Right lobe of liver (tissue), 6 donors: ENCODE measurements around the gene UGT1A4. TPM values are rescaled to one million over a fixed set of nuclear protein-coding genes. Genes with fewer than 3 reads are reported as not detected.

Experiments
- ATAC-seq, 4 donors: fragments of 200-7000 bp; cut with Tn5 transposase; one replicate each; pipeline ENCODE4 v1.9.1; 2020; ENCODE audit warnings: mild to moderate bottlenecking in 4 of 4, moderate library complexity in 4 of 4
- DNase-seq, 3 donors: peaks; one replicate each; pipeline ENCODE4 v3.0.0-alpha.2; 2020
- H3K27ac ChIP-seq, 3 donors: fragments of 200-600 bp; one replicate each; pipeline ENCODE4 v1.8.0; 2022
- H3K27me3 ChIP-seq, 2 donors: fragments of 200-600 bp; one replicate each; pipeline ENCODE4 v1.8.0; 2022
- H3K36me3 ChIP-seq, 4 donors: fragments of 200-600 bp; sonication (generic) in 1 of 4; one replicate each; pipeline versions ENCODE4 v1.5.1 to v1.8.0; 2017 to 2022; ENCODE audit warnings: control low read depth in 1 of 4
- H3K4me1 ChIP-seq, 4 donors: fragments of 200-600 bp; sonication (generic) in 1 of 4; one replicate each; pipeline versions ENCODE4 v1.5.1 to v1.8.0; 2017 to 2022; ENCODE audit warnings: control low read depth in 1 of 4
- H3K4me3 ChIP-seq, 3 donors: fragments of 200-600 bp; one replicate each; pipeline ENCODE4 v1.8.0; 2022
- H3K9me3 ChIP-seq, 4 donors: fragments of 200-600 bp; sonication (generic) in 1 of 4; one replicate each; pipeline versions ENCODE4 v1.5.1 to v1.8.0; 2017 to 2022; ENCODE audit warnings: control low read depth in 1 of 4
- CTCF ChIP-seq, 4 donors: fragments of 200-600 bp in 3 of 4; fragments of 450-650 bp in 1 of 4; IDR thresholded peaks; one replicate each; pipeline versions ENCODE4 v1.5.1 to v1.8.0; 2016 to 2022; ENCODE audit warnings: antibody characterized with exemption in 4 of 4, mild to moderate bottlenecking in 2 of 4
- POLR2A ChIP-seq: fragments of 450-650 bp; IDR thresholded peaks from one replicate; pipeline ENCODE4 v1.6.1; 2017; ENCODE audit warnings: antibody characterized with exemption, mild to moderate bottlenecking
- WGBS: methylation state at CpG from one replicate; pipeline ENCODE4 v1.1.6; 2018; ENCODE audit warnings: low coverage, low lambda C conversion rate; ENCODE audit not compliant: insufficient coverage; ENCODE audit errors: missing lambda C conversion rate; 5-methylcytosine and 5-hydroxymethylcytosine counted together
- intact Hi-C, 2 donors: fragments of 100-400 bp; cut with DNase I; formaldehyde crosslinking; loops; one replicate each; pipeline versions ENCODE4 v1.11.2 to v1.14.1; 2022
- total RNA-seq, 6 experiments: library from RNA; depleted of rRNA in 2 of 6; stranded (reverse); fragments of >200 nt in 2 of 6; fragmentation: NEBNext Ultra II Directional in 3 of 6; extraction: Animal tissue kit (Norgen Biotek cat#: 25700) in 3 of 6; gene quantifications; one replicate each; pipeline versions ENCODE4 v1.1.0 to v1.2.4, GENCODE V29; 2016 to 2023
- donor health status: DM: no; HTN: yes; CAD: no.
- donor health status: DM: no; HTN: no; CAD: no.
- donor health status: DM: no; HTN: no; CAD: no.
- donor health status: DM: no; HTN: yes; CAD: no.
- donor health status: DM: no; HTN: yes; CAD: no.

Gene UGT1A4
- total RNA-seq, 6 experiments from 2014 or later, result 98.7 to 1,011 (median 214) TPM

GRCh38 chr2:233789554-233789953 lies 71.0 kb downstream of the UGT1A4 start:
- Histone ChIP-seq H3K36me3 (no peaks in the 10 kb centered on the region), H3K4me1 (no peaks in the 10 kb centered on the region), H3K27ac (no peak overlapping the region), H3K4me3 (no peak overlapping the region), H3K9me3 (no peaks in the 10 kb centered on the region), H3K27me3 (no peaks in the 10 kb centered on the region)
- ATAC-seq (peak in 1 of 4 donors; percentile 15), DNase-seq (no peak)
- intact Hi-C loops, result no loop called here
- TF ChIP-seq CTCF (IDR thresholded peaks at IDR 0.05) (no peak), POLR2A (no peak)
- WGBS, result no CpG with 5 or more reads among the region's 7 CpGs

GRCh38 chr2:233791151-233791882 lies 72.8 kb downstream of the UGT1A4 start:
- DNase-seq, result no peak
- 82% methylated on average over 16 of the region's 18 CpGs for WGBS

GRCh38 chr2:233791883-233792329 lies 73.4 kb downstream of the UGT1A4 start:
- Histone ChIP-seq H3K4me3 (no peak overlapping the region), H3K9me3 (no peaks in the 10 kb centered on the region), H3K27me3 (no peaks in the 10 kb centered on the region), H3K27ac (no peak overlapping the region), H3K4me1 (no peaks in the 10 kb centered on the region), H3K36me3 (no peaks in the 10 kb centered on the region)
- no peak for ATAC-seq
- 72% methylated on average over 8 of the region's 9 CpGs for WGBS
- TF ChIP-seq CTCF (IDR thresholded peaks at IDR 0.05) (no peak), POLR2A (no peak)
- intact Hi-C loops, result no loop called here
- DNase-seq, result no peak

More at GRCh38 chr2:233791151-233791882, 72.8 kb downstream of the UGT1A4 start:
- TF ChIP-seq POLR2A (no peak), CTCF (IDR thresholded peaks at IDR 0.05) (no peak)
- Histone ChIP-seq H3K36me3 (no peaks in the 10 kb centered on the region), H3K27ac (no peak overlapping the region), H3K4me1 (no peaks in the 10 kb centered on the region), H3K4me3 (no peak overlapping the region), H3K27me3 (no peaks in the 10 kb centered on the region), H3K9me3 (no peaks in the 10 kb centered on the region)
- ATAC-seq, result no peak
- intact Hi-C loops, result no loop called here

GRCh38 chr2:233792720-233793119 lies 74.2 kb downstream of the UGT1A4 start:
- Histone ChIP-seq H3K4me1 (no peaks in the 10 kb centered on the region), H3K27me3 (no peaks in the 10 kb centered on the region), H3K9me3 (no peaks in the 10 kb centered on the region), H3K27ac (no peak overlapping the region), H3K4me3 (no peak overlapping the region), H3K36me3 (no peaks in the 10 kb centered on the region)
- 90% methylated on average over 7 of the region's 7 CpGs for WGBS
- no peak for TF ChIP-seq POLR2A
- intact Hi-C loops, result no loop called here
- DNase-seq, result no peak
- ATAC-seq, result no peak

- no peak for TF ChIP-seq CTCF (IDR thresholded peaks at IDR 0.05)
- TF ChIP-seq POLR2A, result no peak
- no peaks in the 10 kb centered on the region for H3K9me3 ChIP-seq
- H3K27ac ChIP-seq, result no peak overlapping the region
- ATAC-seq (no peak), DNase-seq (no peak)
- H3K4me1 ChIP-seq, result no peaks in the 10 kb centered on the region
- WGBS, result 81% methylated on average over 3 of the region's 18 CpGs
- intact Hi-C loops, result no loop called here
- no peaks in the 10 kb centered on the region for H3K27me3 ChIP-seq
- H3K4me3 ChIP-seq, result no peak overlapping the region
- H3K36me3 ChIP-seq, result no peaks in the 10 kb centered on the region
Measured at GRCh38 chr2:233793465-233794127, 75.1 kb downstream of the UGT1A4 start.
